ENCODE results near the gene SNX18. TPM values are rescaled to one million over a fixed set of nuclear protein-coding genes. Genes with fewer than 3 reads are reported as not detected.
A peak's percentile ranks its signal among the peaks of the same experiment; 100 is the strongest.

The SNX18 gene
- total RNA-seq, 1 donor from 2014 or later = 38.8 TPM

- Histone ChIP-seq H3K9me3 (ENCODE audit: insufficient read depth, low read depth, low read length) (no peaks in the 10 kb centered on the region), H3K27ac (ENCODE audit: low read depth, low read length) (peak overlapping the region; percentile 69), H3K79me2 (ENCODE audit: insufficient read depth, low read length) (peaks cover 75% of the 10 kb centered on the region), H4K20me1 (ENCODE audit: insufficient read depth, low read length) (peaks cover 68% of the 10 kb centered on the region), H3K4me3 (ENCODE audit: insufficient read depth, low read depth, low read length) (peak overlapping the region; percentile 81), H3K4me1 (ENCODE audit: insufficient read depth, low read length) (peaks cover 62% of the 10 kb centered on the region), H3K4me2 (ENCODE audit: low read length) (peak overlapping the region; percentile 90), H2AFZ (ENCODE audit: low read depth, low read length) (no peak overlapping the region), H3K9ac (ENCODE audit: low read length) (peak overlapping the region; percentile 85), H3K27me3 (ENCODE audit: insufficient read depth, low read length) (no peaks in the 10 kb centered on the region), H3K36me3 (ENCODE audit: insufficient read depth, low read length) (no peaks in the 10 kb centered on the region)
- Mint-ChIP-seq H3K4me1 (ENCODE audit: low read depth, unreplicated experiment) (peaks cover 37% of the 10 kb centered on the region), H3K4me3 (ENCODE audit: unreplicated experiment) (peak overlapping the region; percentile 90), H3K36me3 (ENCODE audit: low read depth, unreplicated experiment) (peaks cover 10% of the 10 kb centered on the region), H3K9me3 (ENCODE audit: unreplicated experiment) (peaks cover 5% of the 10 kb centered on the region), H3K27ac (ENCODE audit: unreplicated experiment) (peak overlapping the region; percentile 86), H3K27me3 (ENCODE audit: low read depth, unreplicated experiment) (no peaks in the 10 kb centered on the region)
- DNase-seq (ENCODE audit: low read depth) (peak; percentile 56), FAIRE-seq (no peak)
- TF ChIP-seq EZH2 (IDR thresholded peaks at IDR 0.05; ENCODE audit: insufficient read depth, low read length) = no peak
- no peak for TF ChIP-seq CTCF (IDR thresholded peaks at IDR 0.05; ENCODE audit: insufficient read depth, low read depth, low read length)
Observed at GRCh38 chr5:54520438-54520846, 2.9 kb downstream of the SNX18 start.

DNA sequence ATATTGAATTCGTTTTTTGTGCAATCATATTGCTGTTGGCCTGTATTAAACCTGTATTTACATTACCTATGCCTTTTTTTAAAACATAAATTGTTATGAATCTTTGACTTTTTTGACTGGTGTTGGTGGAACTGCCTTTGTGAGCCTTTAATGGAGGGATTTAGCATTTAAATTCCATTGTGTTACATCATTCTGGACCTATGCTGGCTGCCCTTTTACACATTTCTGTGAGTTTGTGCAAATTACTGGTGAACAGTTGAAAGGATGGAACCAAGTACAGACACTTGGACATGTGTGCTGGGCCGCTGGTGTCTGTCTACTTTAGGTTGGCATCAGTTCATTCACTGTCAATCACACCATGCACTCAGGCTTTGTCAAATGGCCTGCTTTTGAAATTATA lies 3.4 kb downstream of the SNX18 start:
- FAIRE-seq (peak; percentile 9), DNase-seq (ENCODE audit: low read depth) (no peak)
- peak overlapping the region; percentile 69 for H3K27ac ChIP-seq (ENCODE audit: low read depth, low read length)
- Mint-ChIP-seq H3K27me3 (ENCODE audit: low read depth, unreplicated experiment) (no peaks in the 10 kb centered on the region), H3K27ac (ENCODE audit: unreplicated experiment) (peak overlapping the region; percentile 86), H3K9me3 (ENCODE audit: unreplicated experiment) (peaks cover 5% of the 10 kb centered on the region), H3K4me1 (ENCODE audit: low read depth, unreplicated experiment) (peaks cover 37% of the 10 kb centered on the region), H3K4me3 (ENCODE audit: unreplicated experiment) (peak overlapping the region; percentile 90), H3K36me3 (ENCODE audit: low read depth, unreplicated experiment) (peaks cover 10% of the 10 kb centered on the region)
- no peaks in the 10 kb centered on the region for H3K36me3 ChIP-seq (ENCODE audit: insufficient read depth, low read length)
- peaks cover 57% of the 10 kb centered on the region for H3K4me1 ChIP-seq (ENCODE audit: insufficient read depth, low read length)
- H3K9ac ChIP-seq (ENCODE audit: low read length) = peak overlapping the region; percentile 85
- TF ChIP-seq CTCF (IDR thresholded peaks at IDR 0.05; ENCODE audit: insufficient read depth, low read depth, low read length) (no peak), EZH2 (IDR thresholded peaks at IDR 0.05; ENCODE audit: insufficient read depth, low read length) (no peak)
- H4K20me1 ChIP-seq (ENCODE audit: insufficient read depth, low read length) = peaks cover 73% of the 10 kb centered on the region
- H3K4me3 ChIP-seq (ENCODE audit: insufficient read depth, low read depth, low read length) = peak overlapping the region; percentile 81
- H3K4me2 ChIP-seq (ENCODE audit: low read length) = peak overlapping the region; percentile 90
- no peaks in the 10 kb centered on the region for H3K9me3 ChIP-seq (ENCODE audit: insufficient read depth, low read depth, low read length)
- no peaks in the 10 kb centered on the region for H3K27me3 ChIP-seq (ENCODE audit: insufficient read depth, low read length)
- H3K79me2 ChIP-seq (ENCODE audit: insufficient read depth, low read length) = peaks cover 80% of the 10 kb centered on the region
- no peak overlapping the region for H2AFZ ChIP-seq (ENCODE audit: low read depth, low read length)

DNA sequence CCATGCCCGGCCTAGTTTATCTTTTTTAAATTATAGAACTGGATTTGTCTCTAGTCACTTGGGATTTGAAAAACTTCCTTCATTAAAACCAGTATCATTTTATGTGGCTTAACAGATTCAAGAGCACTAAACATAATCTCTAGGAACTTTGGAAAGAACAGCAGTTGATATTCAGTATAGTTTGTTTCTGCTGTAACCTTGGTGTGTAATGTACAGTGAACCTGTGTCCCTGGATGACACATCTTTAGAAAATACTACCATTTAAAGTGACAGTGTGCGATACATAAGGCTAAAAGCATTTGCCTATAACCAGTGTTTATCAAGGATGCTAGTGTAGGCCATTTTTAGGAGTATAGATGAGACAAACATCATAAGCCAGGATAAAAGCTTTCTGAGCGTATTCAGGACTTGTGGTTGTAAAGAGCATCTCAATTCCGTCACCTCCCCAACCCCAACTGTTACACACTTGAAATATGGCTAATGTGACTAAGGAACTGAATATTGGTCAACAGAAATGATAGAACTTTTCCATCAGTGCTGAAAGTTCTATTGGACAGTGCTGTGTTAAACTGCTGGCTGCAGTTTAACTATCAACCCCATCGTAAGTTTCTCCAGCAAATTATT lies 4.4 kb downstream of the SNX18 start:
- no peaks in the 10 kb centered on the region for H3K36me3 ChIP-seq (ENCODE audit: insufficient read depth, low read length)
- H2AFZ ChIP-seq (ENCODE audit: low read depth, low read length) = no peak overlapping the region
- H3K27me3 Mint-ChIP-seq (ENCODE audit: low read depth, unreplicated experiment) = no peaks in the 10 kb centered on the region
- H3K36me3 Mint-ChIP-seq (ENCODE audit: low read depth, unreplicated experiment) = peaks cover 10% of the 10 kb centered on the region
- FAIRE-seq (no peak), DNase-seq (ENCODE audit: low read depth) (no peak)
- peak overlapping the region; percentile 81 for H3K4me3 ChIP-seq (ENCODE audit: insufficient read depth, low read depth, low read length)
- no peak overlapping the region for H3K27ac ChIP-seq (ENCODE audit: low read depth, low read length)
- H3K27me3 ChIP-seq (ENCODE audit: insufficient read depth, low read length) = no peaks in the 10 kb centered on the region
- TF ChIP-seq EZH2 (IDR thresholded peaks at IDR 0.05; ENCODE audit: insufficient read depth, low read length) = no peak
- TF ChIP-seq CTCF (IDR thresholded peaks at IDR 0.05; ENCODE audit: insufficient read depth, low read depth, low read length) = no peak
- H3K27ac Mint-ChIP-seq (ENCODE audit: unreplicated experiment) = peak overlapping the region; percentile 62
- no peaks in the 10 kb centered on the region for H3K9me3 ChIP-seq (ENCODE audit: insufficient read depth, low read depth, low read length)
- peak overlapping the region; percentile 90 for H3K4me3 Mint-ChIP-seq (ENCODE audit: unreplicated experiment)
- peak overlapping the region; percentile 90 for H3K4me2 ChIP-seq (ENCODE audit: low read length)
- H3K9me3 Mint-ChIP-seq (ENCODE audit: unreplicated experiment) = peaks cover 5% of the 10 kb centered on the region
- H3K4me1 ChIP-seq (ENCODE audit: insufficient read depth, low read length) = peaks cover 47% of the 10 kb centered on the region
- peaks cover 84% of the 10 kb centered on the region for H4K20me1 ChIP-seq (ENCODE audit: insufficient read depth, low read length)
- peaks cover 90% of the 10 kb centered on the region for H3K79me2 ChIP-seq (ENCODE audit: insufficient read depth, low read length)
- no peak overlapping the region for H3K9ac ChIP-seq (ENCODE audit: low read length)
- peaks cover 29% of the 10 kb centered on the region for H3K4me1 Mint-ChIP-seq (ENCODE audit: low read depth, unreplicated experiment)
